Keratinocyte (primary cell): ENCODE measurements around the gene KRT3. TPM values are rescaled to one million over a fixed set of nuclear protein-coding genes. Genes with fewer than 3 reads are reported as not detected.
A peak's percentile ranks its signal among the peaks of the same experiment; 100 is the strongest.

Experiments
- DNase-seq: peaks from one replicate; pipeline ENCODE4 v3.0.0-alpha.2; 2011; ENCODE audit warnings: low read depth, missing footprints, low spot score
- FAIRE-seq: peaks from 2 replicates; lab custom pipeline; 2011; peaks lifted over from hg19 to GRCh38; lab: Jason Lieb, UNC
- H2AFZ ChIP-seq: 2 replicates; pipeline ENCODE4 v1.6.0; 2012; ENCODE audit warnings: low read length, control low read depth, inconsistent platforms; ENCODE audit not compliant: control insufficient read depth
- H3K27ac ChIP-seq: 2 replicates; pipeline ENCODE4 v1.5.1; 2011; ENCODE audit warnings: low read length; ENCODE audit not compliant: control insufficient read depth, insufficient read depth
- H3K27me3 ChIP-seq: 3 replicates; pipeline ENCODE4 v1.6.0; 2011; ENCODE audit warnings: low read length; ENCODE audit not compliant: control insufficient read depth, insufficient read depth; ENCODE audit errors: extremely low read depth
- H3K36me3 ChIP-seq, 2 experiments: 2 replicates in 1 of 2; 3 replicates in 1 of 2; pipeline ENCODE4 v1.5.1; 2011; ENCODE audit warnings: low read length in 2 of 2, mild to moderate bottlenecking in 1 of 2; ENCODE audit not compliant: control insufficient read depth in 2 of 2, insufficient read depth in 2 of 2; ENCODE audit errors: extremely low read depth in 1 of 2
- H3K4me1 ChIP-seq: 3 replicates; pipeline ENCODE4 v1.5.1; 2011; ENCODE audit warnings: low read length; ENCODE audit not compliant: control insufficient read depth, insufficient read depth; ENCODE audit errors: extremely low read depth
- H3K4me2 ChIP-seq: 3 replicates; pipeline ENCODE4 v1.6.0; 2011; ENCODE audit warnings: low read depth, low read length; ENCODE audit not compliant: control insufficient read depth, insufficient read depth; ENCODE audit errors: extremely low read depth
- H3K4me3 ChIP-seq, 3 experiments: fragments of 200-600 bp in 1 of 3; sonication (generic) in 1 of 3; 2 replicates in 2 of 3; 3 replicates in 1 of 3; pipeline ENCODE4 v1.5.1; 2011 to 2016; ENCODE audit warnings: low read length in 3 of 3, mild to moderate bottlenecking in 3 of 3, control low read depth in 2 of 3, inconsistent platforms in 1 of 3, low read depth in 1 of 3, mixed read lengths in 1 of 3, mixed run types in 1 of 3, moderate library complexity in 1 of 3; ENCODE audit not compliant: control insufficient read depth in 2 of 3, insufficient read depth in 2 of 3; ENCODE audit errors: extremely low read depth in 1 of 3
- H3K79me2 ChIP-seq: 2 replicates; pipeline ENCODE4 v1.6.0; 2012; ENCODE audit warnings: low read length; ENCODE audit not compliant: control insufficient read depth, insufficient read depth
- H3K9ac ChIP-seq: 3 replicates; pipeline ENCODE4 v1.6.0; 2011; ENCODE audit warnings: low read length; ENCODE audit not compliant: control insufficient read depth, insufficient read depth; ENCODE audit errors: extremely low read depth
- H3K9me1 ChIP-seq: 3 replicates; pipeline ENCODE4 v1.6.0; 2011; ENCODE audit warnings: low read length; ENCODE audit not compliant: control insufficient read depth, insufficient read depth; ENCODE audit errors: extremely low read depth
- H3K9me3 ChIP-seq: 2 replicates; pipeline ENCODE4 v1.5.1; 2012; ENCODE audit warnings: low read depth, low read length; ENCODE audit not compliant: control insufficient read depth
- H4K20me1 ChIP-seq: 3 replicates; pipeline ENCODE4 v1.6.0; 2011; ENCODE audit warnings: low read length; ENCODE audit not compliant: control insufficient read depth, insufficient read depth; ENCODE audit errors: extremely low read depth
- CTCF ChIP-seq, 3 experiments: IDR thresholded peaks in 1 of 3; conservative IDR thresholded peaks in 1 of 3; optimal IDR thresholded peaks in 1 of 3; 2 replicates in 2 of 3; 3 replicates in 1 of 3; pipeline versions ENCODE3 to v1.5.1; 2011; ENCODE audit warnings: low read length in 3 of 3, mild to moderate bottlenecking in 3 of 3, moderate library complexity in 2 of 3, control low read depth in 1 of 3, inconsistent platforms in 1 of 3; ENCODE audit not compliant: insufficient read depth in 2 of 3; ENCODE audit errors: extremely low read depth in 1 of 3
- EZH2 ChIP-seq: IDR thresholded peaks from one replicate; pipeline ENCODE4 v1.6.1; 2012; ENCODE audit warnings: inconsistent platforms, mild to moderate bottlenecking, low read length, moderate library complexity
- dilution Hi-C: fragments of 300-500 bp; cut with MboI; formaldehyde crosslinking; loops from one replicate; pipeline ENCODE4 v1.7.0; 2020; ENCODE audit warnings: low sequenced_read_pairs; ENCODE audit not compliant: extremely low pct_ligation_motif_present
- polyA plus RNA-seq, 5 experiments: library from polyadenylated mRNA; depleted of rRNA in 3 of 5; stranded (reverse) in 3 of 5; stranded (forward) in 1 of 5; unstranded in 1 of 5; fragments of >200 nt; gene quantifications; 1 replicate in 1 of 5; 2 replicates in 3 of 5; 3 replicates in 1 of 5; pipeline versions ENCODE4 v1.2.1 to v1.2.3, GENCODE V29; 2011 to 2012; ENCODE audit warnings: missing spikeins in 2 of 5, low read depth in 1 of 5, low replicate concordance in 1 of 5

The KRT3 gene
- polyA plus RNA-seq, 1 donor (not counting 4 experiments of a cell fraction or from before 2014, with no cell fraction given): 0.29 TPM

DNA sequence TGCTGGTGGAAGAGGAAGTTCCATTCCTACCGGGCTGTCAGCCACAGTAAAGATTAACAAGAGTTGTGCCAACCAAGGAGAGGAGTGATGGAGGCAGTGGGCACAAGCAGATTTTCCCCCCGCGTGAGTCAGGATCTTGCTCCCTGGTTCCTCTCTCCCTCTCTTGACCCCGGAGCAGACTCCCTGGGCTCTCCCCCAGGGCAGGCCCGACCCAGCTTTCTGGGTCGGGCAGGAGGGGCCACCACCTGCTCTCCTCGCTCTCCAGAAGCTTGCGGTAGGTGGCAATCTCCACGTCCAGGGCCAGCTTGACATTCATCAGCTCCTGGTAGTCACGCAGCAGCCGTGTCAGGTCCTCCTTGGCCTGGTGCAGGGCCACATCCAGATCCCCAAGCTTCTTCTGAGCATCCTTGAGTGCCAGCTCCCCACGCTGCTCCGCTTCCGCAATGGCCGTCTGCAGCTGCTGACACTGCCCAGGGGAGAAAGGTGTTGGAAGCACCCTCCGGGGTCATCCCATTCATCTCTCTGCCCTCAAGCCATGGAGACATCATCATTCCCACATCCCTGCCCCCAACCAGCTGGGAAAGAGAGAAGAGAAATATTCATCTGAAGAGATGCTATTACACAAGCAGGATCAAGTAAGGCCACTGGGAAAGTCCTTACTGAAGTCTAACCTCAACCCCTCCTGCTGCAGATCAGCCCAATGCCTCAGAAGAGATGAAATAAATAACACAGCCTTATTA, 27.0 kb upstream of the KRT3 start:
- dilution Hi-C loops: no loop called here
- no peaks in the 10 kb centered on the region for H3K9me1 ChIP-seq
- no peak for TF ChIP-seq CTCF (optimal IDR thresholded peaks at IDR 0.05 in 1 of 3, IDR thresholded peaks at IDR 0.05 in 1 of 3, conservative IDR thresholded peaks at IDR 0.05 in 1 of 3; ENCODE audit: extremely low read depth in 1 of 3, insufficient read depth in 2 of 3, low read length in 3 of 3)
- H3K27me3 ChIP-seq: peaks cover 24% of the 10 kb centered on the region
- H3K4me2 ChIP-seq: no peak overlapping the region
- H3K27ac ChIP-seq: no peak overlapping the region
- no peak overlapping the region for H2AFZ ChIP-seq
- no peaks in the 10 kb centered on the region for H3K79me2 ChIP-seq
- H3K4me1 ChIP-seq: no peaks in the 10 kb centered on the region
- FAIRE-seq (no peak), DNase-seq (no peak)
- H4K20me1 ChIP-seq: peaks cover 4% of the 10 kb centered on the region
- no peak overlapping the region for H3K4me3 ChIP-seq
- H3K36me3 ChIP-seq: no peaks in the 10 kb centered on the region
- H3K9me3 ChIP-seq: no peaks in the 10 kb centered on the region
- no peak overlapping the region for H3K9ac ChIP-seq

DNA sequence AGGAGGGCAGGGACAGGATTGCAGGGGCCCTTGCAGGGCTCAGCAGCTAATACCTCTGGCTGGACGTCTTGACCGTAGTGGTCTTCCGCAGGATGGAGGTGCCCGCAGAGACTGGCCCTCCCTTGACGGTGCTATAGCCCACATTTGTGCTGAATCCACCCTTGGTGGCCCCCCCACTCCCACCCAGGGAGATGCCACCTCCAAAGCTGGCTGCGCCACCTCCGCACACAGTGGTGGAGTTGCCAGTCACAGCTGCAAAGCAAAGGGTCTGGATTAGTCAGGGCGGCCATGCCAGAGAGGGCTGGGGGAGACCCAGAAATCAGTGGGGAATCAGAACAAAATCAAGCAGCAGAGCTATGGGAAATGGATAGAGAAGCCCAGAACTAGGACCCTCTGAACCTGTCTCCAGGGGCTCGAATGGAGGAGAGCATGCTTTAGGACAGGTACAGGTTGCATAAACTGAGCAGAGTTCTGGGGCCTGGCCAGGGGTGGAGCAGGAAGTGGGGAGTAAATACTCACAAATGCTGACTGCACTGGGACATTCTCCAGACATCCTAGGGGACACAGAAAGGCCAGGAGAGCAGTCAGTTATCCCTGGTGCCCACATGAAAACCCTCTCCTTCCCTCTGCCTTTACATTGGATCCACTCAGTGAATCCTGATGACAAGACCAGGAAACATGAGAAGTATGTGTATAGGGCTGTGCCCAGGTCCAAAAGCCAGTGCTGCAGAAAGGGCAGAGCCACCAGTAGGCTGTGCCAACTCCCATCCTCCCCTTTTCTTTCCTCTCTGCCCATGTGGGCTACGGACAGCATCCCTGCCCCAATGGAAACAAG, 26.1 kb upstream of the KRT3 start:
- H3K9ac ChIP-seq: no peak overlapping the region
- H3K79me2 ChIP-seq: no peaks in the 10 kb centered on the region
- H3K4me2 ChIP-seq: no peak overlapping the region
- H3K4me1 ChIP-seq: no peaks in the 10 kb centered on the region
- H2AFZ ChIP-seq: no peak overlapping the region
- H3K4me3 ChIP-seq: no peak overlapping the region
- H3K27ac ChIP-seq: no peak overlapping the region
- H4K20me1 ChIP-seq: peaks cover 4% of the 10 kb centered on the region
- TF ChIP-seq CTCF (optimal IDR thresholded peaks at IDR 0.05 in 1 of 3, IDR thresholded peaks at IDR 0.05 in 1 of 3, conservative IDR thresholded peaks at IDR 0.05 in 1 of 3; ENCODE audit: extremely low read depth in 1 of 3, insufficient read depth in 2 of 3, low read length in 3 of 3) (no peak), EZH2 (no peak)
- H3K9me3 ChIP-seq: no peaks in the 10 kb centered on the region
- FAIRE-seq (peak; percentile 32), DNase-seq (no peak)
- no peaks in the 10 kb centered on the region for H3K9me1 ChIP-seq
- dilution Hi-C loops: no loop called here
- no peaks in the 10 kb centered on the region for H3K36me3 ChIP-seq
- peaks cover 25% of the 10 kb centered on the region for H3K27me3 ChIP-seq
